Stimulated activated CD8-positive, alpha-beta memory T cell treated with anti-CD3 and anti-CD28 coated beads, Interleukin-12 subunit alpha, Interleukin-12 subunit beta, amount 100 ng/mL, for 24 hours (primary cell): ENCODE measurements around the gene SLC12A6.
"Not testable (repeated sequence)": the region's sequence is repeated elsewhere in the genome, so short reads cannot be mapped to it uniquely, and the experiment has no call there.

Experiments used
- DNase-seq: peaks from one replicate; pipeline ENCODE4 v3.0.0-alpha.2; 2020; ENCODE audit errors: extremely low read depth

SLC12A6 gene

DNA sequence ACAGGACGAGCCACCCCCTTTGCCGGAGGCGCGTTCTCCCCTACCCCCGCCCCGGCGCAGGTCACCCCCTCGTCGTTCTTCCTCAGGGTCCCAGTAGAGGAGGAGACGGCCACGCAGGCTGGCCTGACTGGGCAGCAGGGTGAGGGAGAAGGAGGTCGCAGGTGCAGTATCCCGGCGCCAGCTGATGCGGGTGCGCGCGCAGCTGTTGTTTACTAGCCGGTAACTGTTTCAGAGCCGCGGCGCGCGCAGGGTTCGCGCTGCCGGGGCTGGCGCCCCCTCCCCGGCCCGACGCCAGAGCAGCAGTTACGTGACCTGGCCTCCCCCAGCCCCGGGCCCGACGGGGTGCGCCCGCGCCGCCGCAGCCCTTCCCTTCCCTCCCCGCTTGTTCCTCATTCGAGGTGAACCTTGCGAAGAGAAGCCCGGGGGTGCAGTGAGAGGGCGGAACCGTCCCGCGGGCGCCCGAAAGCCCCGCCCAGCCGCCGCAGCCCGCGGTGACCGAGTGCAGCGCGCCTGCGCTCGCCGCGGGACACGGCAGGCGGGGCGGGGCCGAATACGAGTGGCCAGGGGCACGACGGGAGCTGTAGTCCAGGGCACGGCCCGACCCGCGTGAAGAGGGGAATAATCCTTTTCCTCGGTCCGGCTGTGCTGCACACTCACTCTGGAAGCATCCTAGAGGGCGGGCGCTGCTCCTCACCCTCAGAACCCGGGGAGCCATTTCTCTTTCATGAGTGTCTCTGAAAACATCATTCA lies at the start of gene SLC12A6:
Gene SLC12A6, minus strand, starts transcription at position 225 of the 750 bp plus-strand sequence. CDS start 1,101 bp downstream, outside the sequence.
- DNase-seq: peak; percentile 77

DNA sequence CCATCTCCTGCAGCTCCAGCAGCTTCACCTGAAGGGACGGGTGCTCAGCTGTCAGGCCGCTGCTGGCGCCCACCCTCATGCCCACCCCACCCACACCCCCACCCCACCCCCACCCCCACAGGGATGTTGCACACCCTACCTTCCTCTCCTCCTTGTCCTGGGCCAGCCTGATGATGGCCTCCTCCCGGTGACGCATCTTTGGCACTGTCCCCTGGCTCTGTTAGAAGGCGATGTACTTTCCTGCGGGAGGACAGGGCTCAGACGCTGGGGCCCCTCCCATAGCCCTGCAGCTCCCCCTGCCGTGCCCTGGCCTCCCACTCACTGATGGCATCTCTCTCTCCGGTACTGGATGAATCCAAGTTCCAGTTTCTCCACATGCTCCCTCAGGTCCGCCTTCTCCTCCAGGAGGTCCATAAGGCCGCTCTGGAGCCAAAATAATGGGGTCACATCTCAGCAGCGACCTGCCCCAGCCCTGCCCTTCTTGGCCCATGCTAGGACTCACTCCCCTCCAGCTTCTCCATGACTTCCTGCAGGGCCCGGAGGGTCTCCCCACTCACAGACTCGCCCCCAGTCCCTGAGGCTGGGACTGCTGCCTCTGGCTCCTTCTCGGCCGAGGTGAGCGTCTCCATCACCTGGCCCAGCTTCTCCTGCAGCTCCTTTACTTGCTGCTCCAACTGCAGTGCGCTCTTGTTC lies 44.4 kb upstream of the SLC12A6 start:
- DNase-seq: not testable (repeated sequence)

- DNase-seq: not testable (repeated sequence)
These were observed 42.9 kb upstream of the SLC12A6 start for GRCh38 chr15:34380491-34380890.

DNA sequence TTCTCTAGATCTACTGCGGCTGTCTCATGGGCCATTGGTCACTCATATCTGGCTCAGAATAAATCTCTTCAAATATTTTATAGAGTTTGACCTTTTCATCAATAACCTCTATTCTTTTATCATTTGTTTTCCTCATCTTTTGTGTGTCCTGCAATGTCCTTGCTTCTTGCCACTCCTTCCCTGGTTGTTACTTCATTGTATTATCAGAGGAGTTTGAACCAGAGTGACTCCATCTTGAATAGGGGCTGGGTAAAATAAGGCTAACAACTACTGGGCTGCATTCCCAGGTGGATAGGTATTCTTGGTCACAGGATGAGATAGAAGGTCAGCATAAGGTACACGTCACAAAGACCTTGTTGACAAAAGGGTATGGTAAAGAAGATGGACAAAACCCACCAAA lies 39.3 kb upstream of the SLC12A6 start:
- DNase-seq: no peak

- not testable (repeated sequence) for DNase-seq
These were observed 38.0 kb upstream of the SLC12A6 start for GRCh38 chr15:34375541-34375940.

DNA sequence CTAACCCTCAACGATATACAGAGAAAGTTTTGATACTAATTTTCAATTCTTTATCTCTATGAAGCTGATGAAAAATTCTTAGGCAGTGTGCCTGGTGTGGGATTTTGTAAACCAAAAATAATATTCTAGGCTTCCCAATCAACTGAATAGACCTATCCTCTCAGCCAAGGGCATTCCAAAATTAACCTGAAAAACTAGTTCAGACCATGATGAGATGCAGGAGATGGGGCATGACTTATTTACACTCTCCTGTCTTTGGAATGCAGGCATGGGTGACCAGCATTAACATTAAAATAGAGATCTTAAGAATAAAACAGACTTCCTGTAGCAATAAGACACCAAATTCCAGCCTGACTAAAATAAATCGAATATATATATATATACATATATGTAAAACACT lies 37.2 kb upstream of the SLC12A6 start:
- no peak for DNase-seq

DNA sequence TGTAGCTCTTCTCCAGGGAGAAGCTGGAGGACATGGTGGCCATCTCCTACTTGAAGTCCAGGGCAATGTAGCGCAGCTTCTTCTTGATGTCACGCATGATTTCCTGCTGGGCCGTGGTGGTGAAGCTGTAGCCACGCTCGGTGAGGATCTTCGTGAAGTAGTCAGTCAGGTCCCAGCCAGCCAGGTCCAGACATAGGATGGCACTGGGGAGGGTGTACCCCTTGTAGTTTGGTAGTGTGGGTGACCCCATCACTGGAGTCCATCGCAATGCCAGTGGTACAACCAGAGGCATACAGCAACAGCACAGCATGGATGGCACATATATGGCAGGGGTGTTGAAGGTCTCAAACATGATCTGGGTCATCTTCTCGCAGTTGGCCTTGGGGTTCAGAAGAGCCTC lies 36.4 kb upstream of the SLC12A6 start:
- DNase-seq: no peak

DNA sequence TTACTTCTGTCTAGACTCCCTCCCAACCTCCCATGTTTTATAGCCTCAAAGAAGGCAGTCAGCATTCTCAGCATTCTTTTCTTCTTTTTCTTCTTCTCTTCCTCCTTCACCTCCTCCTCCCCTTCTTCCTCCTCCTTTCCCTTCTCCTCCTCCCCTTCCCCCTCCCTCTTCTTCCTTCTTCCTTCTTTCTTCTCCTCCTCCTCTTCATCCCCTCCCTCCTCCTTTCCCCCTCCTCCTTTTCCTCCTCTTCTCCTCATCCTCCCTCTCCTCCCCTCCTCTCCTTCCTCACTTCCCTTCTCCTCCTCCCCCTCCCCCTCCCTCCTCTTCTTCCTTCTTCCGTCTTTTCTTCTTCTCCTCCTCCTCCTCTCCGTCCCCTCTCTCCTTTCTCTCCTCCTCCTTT lies 33.1 kb upstream of the SLC12A6 start:
- no peak for DNase-seq

DNA sequence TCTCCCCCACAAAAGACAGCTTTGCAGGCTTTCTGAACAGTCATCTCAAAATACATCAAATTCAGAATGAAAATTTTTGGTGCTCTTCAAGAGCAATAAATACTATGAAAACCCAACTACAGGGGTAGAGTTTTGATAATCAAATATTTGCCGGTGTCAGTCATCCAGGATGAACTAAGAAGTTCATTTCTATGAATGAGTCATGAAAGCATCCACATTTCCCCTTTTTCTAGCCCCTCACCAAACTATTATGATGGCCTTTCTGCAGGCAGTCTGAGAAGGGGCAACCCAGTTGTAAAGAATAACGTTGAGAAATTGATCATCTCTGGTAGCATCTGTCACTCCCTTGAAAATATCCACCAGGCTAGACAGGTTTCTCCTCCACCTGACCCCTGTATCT lies 32.5 kb upstream of the SLC12A6 start:
- no peak for DNase-seq

GRCh38 chr15:34367101-34368081 lies 29.8 kb upstream of the SLC12A6 start, which contains the start of gene LPCAT4:
LPCAT4 (minus strand) TSS chr15:34367196; CDS start chr15:34367100, 96 bp downstream.
- peak; percentile 67 for DNase-seq

DNA sequence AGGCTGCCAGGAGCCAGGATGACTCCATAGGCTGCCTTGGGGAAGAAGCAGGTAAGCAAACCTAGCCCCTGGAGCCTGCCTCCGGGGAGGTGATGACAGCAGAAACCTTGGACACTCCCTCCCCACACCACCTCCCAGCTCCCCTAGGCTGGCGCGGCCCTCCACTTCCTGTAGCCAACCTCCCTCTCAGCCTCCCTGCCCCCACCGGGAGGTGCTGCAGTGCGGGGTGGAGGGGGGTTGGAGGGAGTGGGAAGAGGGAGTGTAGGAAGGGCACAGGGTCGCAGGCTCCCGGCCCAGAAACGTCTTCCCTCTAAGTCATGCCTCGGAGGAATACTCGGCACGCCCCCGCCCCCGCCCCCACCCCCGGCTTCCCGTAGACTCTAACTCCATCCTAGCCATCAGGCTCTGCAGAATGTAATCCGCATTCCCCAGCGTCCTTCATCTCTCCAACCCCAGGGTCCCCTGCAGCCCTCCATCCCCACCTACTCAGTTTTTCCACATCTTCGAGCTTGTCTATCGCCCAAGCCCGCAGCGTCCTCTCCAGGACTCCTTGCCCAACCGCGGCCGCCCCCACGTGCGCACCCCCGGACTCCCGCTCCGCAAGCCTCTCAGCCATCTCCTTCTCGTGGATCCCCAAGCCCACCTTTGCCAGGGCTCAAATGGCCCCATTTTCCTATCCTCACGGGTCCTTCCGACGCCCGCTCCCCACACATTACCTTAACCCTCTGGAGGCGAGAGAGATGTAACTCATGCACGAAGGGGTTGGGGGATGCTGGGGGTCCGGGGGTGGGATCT lies 28.9 kb upstream of the SLC12A6 start:
- peak; percentile 11 for DNase-seq

DNA sequence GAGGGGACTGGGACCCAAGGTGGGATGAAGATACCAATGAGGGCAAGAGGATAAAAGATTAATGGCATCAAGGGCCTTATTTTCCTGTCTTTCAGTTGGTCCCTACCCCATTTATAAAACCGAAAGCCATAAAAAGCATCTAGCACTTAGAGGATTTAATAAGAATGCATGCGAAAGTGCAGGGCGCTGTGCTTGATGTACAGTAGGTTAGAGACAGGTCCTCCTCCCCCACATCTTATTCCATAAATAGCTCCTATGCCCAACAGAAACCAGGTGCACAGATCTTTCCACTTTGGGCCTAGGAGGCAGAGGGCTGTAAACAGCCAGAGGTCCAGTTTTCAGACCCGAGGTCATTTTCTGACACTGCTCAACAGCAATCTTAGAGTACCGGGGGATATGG lies 28.3 kb upstream of the SLC12A6 start:
- no peak for DNase-seq

GRCh38 chr15:34365091-34365825 lies 27.7 kb upstream of the SLC12A6 start:
- DNase-seq: no peak

DNA sequence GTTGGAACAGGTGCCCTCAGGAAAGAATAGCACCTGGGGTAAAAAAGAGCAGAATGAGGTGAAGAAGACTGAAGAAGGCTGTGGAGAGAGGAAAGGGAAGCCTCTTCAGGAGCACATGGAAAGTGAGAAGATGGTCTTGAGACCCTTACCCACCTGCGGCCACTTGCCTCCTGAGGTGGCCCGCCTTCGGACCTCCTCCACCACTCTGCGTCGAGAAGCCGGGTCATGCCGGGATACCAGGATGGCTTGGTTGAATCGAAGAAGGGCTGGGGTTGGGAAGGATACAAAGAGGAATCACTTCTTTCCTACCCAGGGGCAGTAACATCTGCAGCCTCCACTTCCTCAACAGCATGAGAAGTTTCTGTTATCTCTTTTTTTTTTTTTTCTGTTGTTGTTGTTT lies 26.5 kb upstream of the SLC12A6 start:
- no peak for DNase-seq

DNA sequence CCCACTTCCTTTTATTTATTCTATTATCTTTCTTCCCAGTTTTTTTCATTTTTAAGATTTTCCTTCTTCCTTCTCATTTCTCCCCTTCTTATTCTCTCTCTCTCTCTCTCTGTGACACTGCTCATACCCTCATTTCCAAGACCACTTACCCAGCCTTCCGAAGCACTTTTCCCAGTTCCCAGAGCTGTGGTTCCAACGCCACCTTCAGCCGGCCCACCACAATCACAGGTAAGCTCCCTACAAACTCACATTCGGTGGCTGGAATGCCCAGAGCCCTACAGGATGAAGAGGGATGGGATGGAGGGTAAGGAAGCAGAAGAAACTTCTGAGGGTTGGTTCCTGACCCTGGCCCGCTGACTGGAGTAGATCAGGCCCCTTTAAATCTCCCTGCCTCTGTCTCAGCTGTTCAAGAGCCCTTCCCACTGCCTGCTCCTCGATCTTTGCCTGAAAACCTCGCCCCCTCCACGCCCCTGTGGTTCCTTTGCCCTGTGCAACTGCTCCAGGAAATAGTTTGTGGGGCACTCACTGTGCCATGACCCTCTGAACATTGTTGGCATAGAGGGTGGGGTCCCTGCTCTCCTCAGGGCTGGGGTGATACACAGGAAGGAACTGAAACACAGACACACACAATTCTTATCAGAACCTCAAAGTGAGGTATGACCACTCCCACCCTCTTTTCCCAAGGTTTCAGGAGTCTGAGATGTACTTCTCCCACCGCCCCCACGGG lies 24.6 kb upstream of the SLC12A6 start:
- DNase-seq: no peak

DNA sequence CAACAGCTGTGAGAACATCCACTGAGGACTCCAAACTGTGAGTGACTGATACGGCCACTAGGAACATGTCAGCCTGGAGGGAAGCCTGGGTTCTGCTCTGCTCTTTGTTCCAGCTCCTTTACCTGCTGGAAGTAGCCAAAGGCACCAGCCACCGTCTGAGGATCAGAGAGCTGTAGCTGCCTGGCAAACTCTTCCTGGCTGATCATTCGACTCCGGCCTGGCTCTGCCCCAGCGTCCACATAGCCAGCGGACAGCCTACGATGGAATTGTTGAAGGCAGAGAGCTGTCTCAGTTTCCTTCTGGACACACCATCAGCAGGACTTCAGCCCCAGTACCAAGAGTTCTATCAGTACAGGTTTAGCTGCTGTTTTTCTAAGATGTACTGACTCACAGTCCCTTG lies 23.7 kb upstream of the SLC12A6 start:
- no peak for DNase-seq

GRCh38 chr15:34360298-34360697 lies 22.7 kb upstream of the SLC12A6 start:
- DNase-seq: no peak

DNA sequence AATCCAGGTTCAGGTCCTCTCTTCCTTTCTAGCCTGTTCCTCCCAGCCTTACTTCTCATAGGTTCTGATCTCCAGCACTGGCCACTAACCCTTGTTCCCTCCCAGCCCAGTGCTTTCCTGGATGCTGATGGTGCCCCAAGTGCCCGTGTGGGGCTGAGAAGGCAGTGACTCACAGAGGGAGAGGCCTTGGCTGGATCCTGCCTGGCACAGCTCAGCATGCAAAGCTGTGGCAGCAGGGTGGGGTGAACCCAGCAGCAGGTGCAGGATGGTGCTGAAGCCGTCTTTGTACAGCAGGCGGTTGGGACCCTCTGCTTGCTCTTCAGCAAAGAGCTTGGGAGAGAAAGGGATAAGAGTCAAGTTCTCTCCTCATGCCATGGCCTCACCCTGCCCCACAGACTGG lies 21.8 kb upstream of the SLC12A6 start:
- DNase-seq: no peak

GRCh38 chr15:34358948-34359347 lies 21.4 kb upstream of the SLC12A6 start:
- DNase-seq: no peak

GRCh38 chr15:34358367-34358766 lies 20.8 kb upstream of the SLC12A6 start:
- DNase-seq: no peak
